Glutamatergic neuron (in vitro differentiated cells): ENCODE data around the gene AGPS. TPM values are rescaled to one million over a fixed set of nuclear protein-coding genes. Genes with fewer than 3 reads are reported as not detected.

Experiments
- DNase-seq: peaks from one replicate; pipeline ENCODE4 v3.0.0; 2022
- H3K27ac Mint-ChIP-seq: one replicate; pipeline ENCODE4 v1.8.0; 2020; ENCODE audit warnings: mild to moderate bottlenecking, mixed read lengths, inconsistent platforms; ENCODE audit not compliant: unreplicated experiment
- H3K27me3 Mint-ChIP-seq: one replicate; pipeline ENCODE4 v1.8.0; 2020; ENCODE audit warnings: mild to moderate bottlenecking, moderate library complexity, mixed read lengths, inconsistent platforms; ENCODE audit not compliant: unreplicated experiment
- H3K36me3 Mint-ChIP-seq: one replicate; pipeline ENCODE4 v1.8.0; 2020; ENCODE audit warnings: mild to moderate bottlenecking, mixed read lengths, inconsistent platforms; ENCODE audit not compliant: unreplicated experiment
- H3K4me1 Mint-ChIP-seq: one replicate; pipeline ENCODE4 v1.8.0; 2020; ENCODE audit warnings: mild to moderate bottlenecking, low read depth, mixed read lengths, inconsistent platforms; ENCODE audit not compliant: unreplicated experiment
- H3K4me3 Mint-ChIP-seq: one replicate; pipeline ENCODE4 v1.8.0; 2020; ENCODE audit warnings: mild to moderate bottlenecking, mixed read lengths, inconsistent platforms; ENCODE audit not compliant: unreplicated experiment
- H3K9me3 Mint-ChIP-seq: one replicate; pipeline ENCODE4 v1.8.0; 2020; ENCODE audit warnings: mild to moderate bottlenecking, moderate library complexity, mixed read lengths, inconsistent platforms; ENCODE audit not compliant: unreplicated experiment
- total RNA-seq: library from RNA; stranded (reverse); fragmentation: NEBNext Ultra II Directional; extraction: Animal tissue kit (Norgen Biotek cat#: 25700); gene quantifications from one replicate; pipeline ENCODE4 v1.2.1, GENCODE V29; 2021; ENCODE audit not compliant: unreplicated experiment
- TF ChIP-seq, protein P1 (sequence below): fragments of 200-600 bp; sonication (generic); IDR thresholded peaks from one replicate; pipeline ENCODE4 v1.5.0; 2021; ENCODE audit not compliant: partially characterized antibody, unreplicated experiment

The AGPS gene
- total RNA-seq, 1 donor from 2014 or later: 50.8 TPM

DNA sequence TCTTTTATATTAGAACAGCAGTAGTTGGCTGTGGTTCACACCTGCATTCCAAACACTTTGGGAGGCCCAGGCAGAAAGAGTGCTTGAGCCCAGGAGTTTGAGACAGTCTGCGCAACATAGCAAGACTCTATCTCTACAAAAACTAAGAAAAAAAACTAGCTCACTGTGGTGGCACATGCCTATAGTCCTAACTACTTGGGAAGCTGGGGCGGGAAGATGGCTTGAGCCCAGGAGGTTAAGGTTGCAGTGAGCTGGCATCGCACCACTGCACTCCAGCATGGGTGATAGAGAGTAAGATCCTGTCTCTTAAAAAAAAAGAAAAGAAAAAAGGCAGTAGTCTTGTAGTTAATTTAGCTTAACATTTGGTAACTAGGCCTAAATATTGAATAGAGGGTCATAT lies 136.6 kb downstream of the AGPS start:
- Mint-ChIP-seq H3K36me3 (no peaks in the 10 kb centered on the region), H3K27me3 (no peaks in the 10 kb centered on the region), H3K27ac (no peak overlapping the region), H3K4me1 (peaks cover 6% of the 10 kb centered on the region), H3K9me3 (no peaks in the 10 kb centered on the region), H3K4me3 (no peak overlapping the region)
- DNase-seq: no peak
- TF ChIP-seq, protein P1, sequence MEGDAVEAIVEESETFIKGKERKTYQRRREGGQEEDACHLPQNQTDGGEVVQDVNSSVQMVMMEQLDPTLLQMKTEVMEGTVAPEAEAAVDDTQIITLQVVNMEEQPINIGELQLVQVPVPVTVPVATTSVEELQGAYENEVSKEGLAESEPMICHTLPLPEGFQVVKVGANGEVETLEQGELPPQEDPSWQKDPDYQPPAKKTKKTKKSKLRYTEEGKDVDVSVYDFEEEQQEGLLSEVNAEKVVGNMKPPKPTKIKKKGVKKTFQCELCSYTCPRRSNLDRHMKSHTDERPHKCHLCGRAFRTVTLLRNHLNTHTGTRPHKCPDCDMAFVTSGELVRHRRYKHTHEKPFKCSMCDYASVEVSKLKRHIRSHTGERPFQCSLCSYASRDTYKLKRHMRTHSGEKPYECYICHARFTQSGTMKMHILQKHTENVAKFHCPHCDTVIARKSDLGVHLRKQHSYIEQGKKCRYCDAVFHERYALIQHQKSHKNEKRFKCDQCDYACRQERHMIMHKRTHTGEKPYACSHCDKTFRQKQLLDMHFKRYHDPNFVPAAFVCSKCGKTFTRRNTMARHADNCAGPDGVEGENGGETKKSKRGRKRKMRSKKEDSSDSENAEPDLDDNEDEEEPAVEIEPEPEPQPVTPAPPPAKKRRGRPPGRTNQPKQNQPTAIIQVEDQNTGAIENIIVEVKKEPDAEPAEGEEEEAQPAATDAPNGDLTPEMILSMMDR: no peak

DNA sequence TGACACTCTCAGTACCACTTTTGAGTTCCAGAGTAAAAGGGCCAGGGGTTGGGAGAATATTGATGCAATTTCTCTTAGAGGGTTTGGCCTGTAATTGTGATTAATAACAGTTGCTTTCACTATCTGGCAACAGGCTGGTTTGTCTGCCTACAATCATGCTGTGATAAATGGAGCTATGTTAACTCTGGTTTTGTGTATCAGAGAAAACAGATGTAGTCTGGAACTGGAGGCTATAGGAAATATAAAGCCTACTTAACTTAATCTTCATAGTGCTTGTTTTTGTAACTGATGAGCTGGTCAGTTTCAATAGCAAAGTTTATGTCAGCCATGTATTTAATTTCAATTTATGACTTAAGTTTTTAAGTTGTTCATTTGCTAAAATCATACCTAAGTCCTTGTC lies 138.0 kb downstream of the AGPS start:
- Mint-ChIP-seq H3K4me1 (peaks cover 10% of the 10 kb centered on the region), H3K27me3 (no peaks in the 10 kb centered on the region), H3K4me3 (no peak overlapping the region), H3K9me3 (no peaks in the 10 kb centered on the region), H3K27ac (no peak overlapping the region), H3K36me3 (no peaks in the 10 kb centered on the region)
- TF ChIP-seq, protein P1: no peak
- no peak for DNase-seq

DNA sequence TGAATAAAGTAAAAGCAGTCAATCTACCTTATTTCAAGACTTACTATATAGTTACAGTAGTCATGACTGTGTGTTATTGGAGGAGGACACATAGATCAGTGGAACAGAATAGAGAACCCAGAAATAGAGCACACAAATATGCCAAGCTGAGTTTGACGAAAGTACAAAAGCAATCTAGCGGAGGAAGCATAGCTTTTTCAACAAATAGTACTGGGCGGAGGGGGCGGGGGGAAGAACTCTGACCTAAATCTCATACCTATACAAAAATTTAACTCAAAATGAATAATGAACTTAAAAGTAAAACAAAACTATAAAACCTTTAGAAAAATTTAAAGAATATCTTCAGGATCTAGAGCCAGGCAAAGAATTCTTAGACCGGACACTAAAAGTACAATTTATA lies 139.1 kb downstream of the AGPS start:
- Mint-ChIP-seq H3K36me3 (no peaks in the 10 kb centered on the region), H3K4me3 (no peak overlapping the region), H3K4me1 (peaks cover 21% of the 10 kb centered on the region), H3K27ac (no peak overlapping the region), H3K27me3 (no peaks in the 10 kb centered on the region), H3K9me3 (no peaks in the 10 kb centered on the region)
- no peak for DNase-seq
- TF ChIP-seq, protein P1: no peak

DNA sequence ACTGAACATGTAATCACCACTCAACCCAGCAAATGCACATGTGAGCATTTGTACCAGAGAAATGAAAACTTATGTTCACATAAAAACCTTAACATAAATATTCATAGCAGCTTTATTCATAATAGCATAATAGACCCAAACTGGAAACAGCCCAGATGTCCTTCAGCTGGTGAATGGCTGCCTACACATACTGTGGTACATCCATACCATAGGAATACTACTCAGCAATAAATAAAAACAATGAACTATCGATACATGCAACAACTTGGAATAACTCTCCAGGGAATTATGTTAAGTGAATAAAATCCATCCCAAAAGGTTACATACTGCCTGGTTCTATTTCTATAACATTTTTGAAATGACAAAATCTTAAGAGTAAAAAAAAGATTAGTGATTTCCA lies 140.0 kb downstream of the AGPS start:
- TF ChIP-seq, protein P1: no peak
- peaks cover 26% of the 10 kb centered on the region for H3K4me1 Mint-ChIP-seq

DNA sequence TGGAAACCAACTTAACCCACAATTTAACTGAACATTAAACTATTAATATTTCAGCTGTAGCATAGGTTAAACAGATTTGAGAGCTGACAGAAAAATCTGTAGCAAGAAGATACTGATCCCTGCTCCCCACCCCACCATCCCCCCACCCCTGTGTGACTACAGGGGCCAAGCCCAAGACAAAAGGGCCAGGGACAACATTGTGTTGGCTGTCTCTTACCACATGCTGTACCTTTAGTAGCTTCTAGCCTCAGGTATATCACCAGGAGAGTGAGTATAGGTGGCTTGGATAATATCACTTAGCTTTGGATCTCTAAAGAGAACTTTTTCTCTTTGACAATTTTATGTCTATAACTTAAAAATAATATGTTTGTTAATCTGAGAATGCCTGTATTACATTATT lies 140.7 kb downstream of the AGPS start:
- H3K4me1 Mint-ChIP-seq: peaks cover 28% of the 10 kb centered on the region
- H3K9me3 Mint-ChIP-seq: no peaks in the 10 kb centered on the region
- H3K27me3 Mint-ChIP-seq: no peaks in the 10 kb centered on the region
- no peak overlapping the region for H3K27ac Mint-ChIP-seq
- H3K4me3 Mint-ChIP-seq: no peak overlapping the region
- TF ChIP-seq, protein P1: no peak
- no peak for DNase-seq
- H3K36me3 Mint-ChIP-seq: no peaks in the 10 kb centered on the region

More for the DNA sequence above, 140.0 kb downstream of the AGPS start:
- Mint-ChIP-seq H3K36me3 (no peaks in the 10 kb centered on the region), H3K27ac (no peak overlapping the region), H3K4me3 (no peak overlapping the region), H3K27me3 (no peaks in the 10 kb centered on the region), H3K9me3 (no peaks in the 10 kb centered on the region)
- no peak for DNase-seq
